Stimulated activated effector memory CD8-positive, alpha-beta T cell treated with anti-CD3 and anti-CD28 coated beads, Interleukin-12 subunit alpha, Interleukin-12 subunit beta, amount 100 ng/mL, for 72 hours (primary cell): ENCODE data around the gene CCDC12.
A peak's percentile ranks its signal among the peaks of the same experiment; 100 is the strongest.

Experiments
- ATAC-seq: fragments of 150-1000 bp; cut with Tn5 transposase; 2 replicates; pipeline ENCODE4 v1.10.0; 2021
- DNase-seq, 2 donors: peaks; one replicate each; pipeline ENCODE4 v3.0.0; 2021 to 2022; ENCODE audit warnings: low spot score in 2 of 2
- H3K27ac Mint-ChIP-seq: one replicate; pipeline ENCODE4 v1.8.0; 2022; ENCODE audit warnings: mild to moderate bottlenecking, mixed read lengths
- H3K36me3 Mint-ChIP-seq: one replicate; pipeline ENCODE4 v1.8.0; 2022; ENCODE audit warnings: mild to moderate bottlenecking, mixed read lengths
- H3K4me1 Mint-ChIP-seq: one replicate; pipeline ENCODE4 v1.8.0; 2022; ENCODE audit warnings: mixed read lengths
- H3K4me3 Mint-ChIP-seq: one replicate; pipeline ENCODE4 v1.8.0; 2022; ENCODE audit warnings: mild to moderate bottlenecking, mixed read lengths
- H3K9me3 Mint-ChIP-seq: one replicate; pipeline ENCODE4 v1.8.0; 2022; ENCODE audit warnings: mixed read lengths

CCDC12 gene

GRCh38 chr3:46962990-46963389 is 13.6 kb downstream of the CCDC12 start:
- no peak for DNase-seq
- Mint-ChIP-seq H3K27ac (peak overlapping the region; percentile 23), H3K4me1 (peaks cover 85% of the 10 kb centered on the region), H3K36me3 (peaks cover 52% of the 10 kb centered on the region), H3K4me3 (no peak overlapping the region), H3K9me3 (no peaks in the 10 kb centered on the region)
- ATAC-seq: no peak

- Mint-ChIP-seq H3K27ac (no peak overlapping the region), H3K36me3 (peaks cover 50% of the 10 kb centered on the region), H3K4me3 (no peak overlapping the region), H3K9me3 (no peaks in the 10 kb centered on the region), H3K4me1 (peaks cover 82% of the 10 kb centered on the region)
- ATAC-seq (no peak), DNase-seq (no peak)
These were observed 14.1 kb downstream of the CCDC12 start for GRCh38 chr3:46962427-46962826.

GRCh38 chr3:46960835-46961234 is 15.7 kb downstream of the CCDC12 start:
- Mint-ChIP-seq H3K4me1 (peaks cover 78% of the 10 kb centered on the region), H3K9me3 (no peaks in the 10 kb centered on the region), H3K4me3 (peak overlapping the region; percentile 65), H3K27ac (peak overlapping the region; percentile 96), H3K36me3 (peaks cover 37% of the 10 kb centered on the region)
- DNase-seq: no peak
- no peak for ATAC-seq

GRCh38 chr3:46960081-46960701 is 16.4 kb downstream of the CCDC12 start:
- Mint-ChIP-seq H3K4me1 (peaks cover 78% of the 10 kb centered on the region), H3K36me3 (peaks cover 30% of the 10 kb centered on the region), H3K9me3 (no peaks in the 10 kb centered on the region), H3K4me3 (peak overlapping the region; percentile 65), H3K27ac (peak overlapping the region; percentile 96)
- ATAC-seq (peak; percentile 31), DNase-seq (no peak)

GRCh38 chr3:46959161-46959511 is 17.4 kb downstream of the CCDC12 start:
- peak in 1 of 2 donors; percentile 72 for DNase-seq
- ATAC-seq: peak; percentile 95
- H3K36me3 Mint-ChIP-seq: peaks cover 28% of the 10 kb centered on the region
- peaks cover 85% of the 10 kb centered on the region for H3K4me1 Mint-ChIP-seq
- peak overlapping the region; percentile 65 for H3K4me3 Mint-ChIP-seq
- H3K9me3 Mint-ChIP-seq: no peaks in the 10 kb centered on the region
- peak overlapping the region; percentile 96 for H3K27ac Mint-ChIP-seq

- Mint-ChIP-seq H3K9me3 (no peaks in the 10 kb centered on the region), H3K4me1 (peaks cover 90% of the 10 kb centered on the region), H3K36me3 (peaks cover 31% of the 10 kb centered on the region), H3K27ac (peak overlapping the region; percentile 96), H3K4me3 (peak overlapping the region; percentile 65)
- DNase-seq (no peak), ATAC-seq (no peak)
These were observed 17.9 kb downstream of the CCDC12 start for GRCh38 chr3:46958467-46959160.

GRCh38 chr3:46957092-46957820 is 19.3 kb downstream of the CCDC12 start:
- peak overlapping the region; percentile 58 for H3K4me3 Mint-ChIP-seq
- ATAC-seq: no peak
- no peaks in the 10 kb centered on the region for H3K9me3 Mint-ChIP-seq
- peak overlapping the region; percentile 96 for H3K27ac Mint-ChIP-seq
- peaks cover 90% of the 10 kb centered on the region for H3K4me1 Mint-ChIP-seq
- DNase-seq: no peak
- peaks cover 22% of the 10 kb centered on the region for H3K36me3 Mint-ChIP-seq

GRCh38 chr3:46955801-46956259 is 20.7 kb downstream of the CCDC12 start:
- Mint-ChIP-seq H3K4me1 (peaks cover 86% of the 10 kb centered on the region), H3K4me3 (peak overlapping the region; percentile 58), H3K9me3 (no peaks in the 10 kb centered on the region), H3K36me3 (peaks cover 25% of the 10 kb centered on the region), H3K27ac (peak overlapping the region; percentile 96)
- peak; percentile 25 for ATAC-seq
- peak in 1 of 2 donors; percentile 59 for DNase-seq

- Mint-ChIP-seq H3K36me3 (peaks cover 28% of the 10 kb centered on the region), H3K4me3 (peak overlapping the region; percentile 58), H3K4me1 (peaks cover 86% of the 10 kb centered on the region), H3K9me3 (no peaks in the 10 kb centered on the region), H3K27ac (peak overlapping the region; percentile 96)
- no peak for ATAC-seq
- no peak for DNase-seq
These were observed 21.4 kb downstream of the CCDC12 start for GRCh38 chr3:46955157-46955556.

GRCh38 chr3:46954178-46954577 is 22.4 kb downstream of the CCDC12 start:
- Mint-ChIP-seq H3K27ac (peak overlapping the region; percentile 96), H3K9me3 (no peaks in the 10 kb centered on the region), H3K4me3 (peak overlapping the region; percentile 58), H3K36me3 (peaks cover 25% of the 10 kb centered on the region), H3K4me1 (peaks cover 86% of the 10 kb centered on the region)
- no peak for DNase-seq
- ATAC-seq: no peak

- H3K4me3 Mint-ChIP-seq: peak overlapping the region; percentile 58
- peak overlapping the region; percentile 96 for H3K27ac Mint-ChIP-seq
- H3K4me1 Mint-ChIP-seq: peaks cover 86% of the 10 kb centered on the region
- no peaks in the 10 kb centered on the region for H3K9me3 Mint-ChIP-seq
- ATAC-seq (peak; percentile 59), DNase-seq (no peak)
- peaks cover 24% of the 10 kb centered on the region for H3K36me3 Mint-ChIP-seq
These were observed 23.1 kb downstream of the CCDC12 start for GRCh38 chr3:46953234-46954010.

- peaks cover 25% of the 10 kb centered on the region for H3K36me3 Mint-ChIP-seq
- DNase-seq: no peak
- ATAC-seq: no peak
- peak overlapping the region; percentile 96 for H3K27ac Mint-ChIP-seq
- H3K4me1 Mint-ChIP-seq: peaks cover 87% of the 10 kb centered on the region
- peak overlapping the region; percentile 58 for H3K4me3 Mint-ChIP-seq
- H3K9me3 Mint-ChIP-seq: no peaks in the 10 kb centered on the region
These were observed 23.7 kb downstream of the CCDC12 start for GRCh38 chr3:46952813-46953212.

GRCh38 chr3:46950650-46951241 is 25.8 kb downstream of the CCDC12 start:
- Mint-ChIP-seq H3K27ac (peak overlapping the region; percentile 17), H3K9me3 (no peaks in the 10 kb centered on the region), H3K4me1 (peaks cover 94% of the 10 kb centered on the region), H3K36me3 (peaks cover 44% of the 10 kb centered on the region), H3K4me3 (no peak overlapping the region)
- DNase-seq (no peak), ATAC-seq (no peak)

- Mint-ChIP-seq H3K4me1 (peaks cover 94% of the 10 kb centered on the region), H3K27ac (peak overlapping the region; percentile 17), H3K36me3 (peaks cover 50% of the 10 kb centered on the region), H3K4me3 (peak overlapping the region; percentile 73), H3K9me3 (no peaks in the 10 kb centered on the region)
- ATAC-seq (no peak), DNase-seq (no peak)
These were observed 26.4 kb downstream of the CCDC12 start for GRCh38 chr3:46950177-46950576.
